Liver (tissue), 9 donors: Measurements from ENCODE around the gene SRC. TPM values are rescaled to one million over a fixed set of nuclear protein-coding genes. Genes with fewer than 3 reads are reported as not detected.

Source experiments
- DNase-seq: peaks from one replicate; pipeline ENCODE4 v3.0.0-alpha.2; 2017; ENCODE audit warnings: low spot score
- H3K27ac ChIP-seq, 2 donors: one replicate each; pipeline ENCODE4 v1.7.0; 2013; ENCODE audit warnings: inconsistent platforms in 2 of 2, low read length in 2 of 2, control low read depth in 1 of 2, low read depth in 1 of 2, mild to moderate bottlenecking in 1 of 2
- H3K27me3 ChIP-seq, 4 donors: one replicate each; pipeline versions ENCODE4 v1.6.1 to v1.7.0; 2013; ENCODE audit warnings: low read length in 3 of 4, inconsistent platforms in 1 of 4, mild to moderate bottlenecking in 1 of 4, moderate library complexity in 1 of 4; ENCODE audit not compliant: control insufficient read depth in 4 of 4, insufficient read depth in 4 of 4
- H3K36me3 ChIP-seq, 4 donors: one replicate each; pipeline versions ENCODE4 v1.6.1 to v1.7.0; 2013; ENCODE audit warnings: low read length in 3 of 4, mild to moderate bottlenecking in 3 of 4, low read depth in 1 of 4, moderate library complexity in 1 of 4; ENCODE audit not compliant: control insufficient read depth in 4 of 4, insufficient read depth in 3 of 4
- H3K4me1 ChIP-seq, 4 donors: one replicate each; pipeline versions ENCODE4 v1.6.1 to v1.7.0; 2013; ENCODE audit warnings: low read length in 3 of 4, mild to moderate bottlenecking in 3 of 4, moderate library complexity in 1 of 4; ENCODE audit not compliant: control insufficient read depth in 4 of 4, insufficient read depth in 4 of 4
- H3K4me3 ChIP-seq, 3 donors: one replicate each; pipeline versions ENCODE4 v1.6.1 to v1.7.0; 2013; ENCODE audit warnings: low read length in 3 of 3, control low read depth in 1 of 3, low read depth in 1 of 3, mild to moderate bottlenecking in 1 of 3
- H3K9ac ChIP-seq, 2 donors: one replicate each; pipeline ENCODE4 v1.7.0; 2013; ENCODE audit warnings: low read length in 2 of 2, mild to moderate bottlenecking in 2 of 2, moderate library complexity in 2 of 2, control low read depth in 1 of 2, low read depth in 1 of 2
- H3K9me3 ChIP-seq, 4 donors: one replicate each; pipeline versions ENCODE4 v1.6.1 to v1.7.0; 2013; ENCODE audit warnings: low read length in 3 of 4; ENCODE audit not compliant: control insufficient read depth in 4 of 4
- ATF3 ChIP-seq: IDR thresholded peaks from 2 replicates; pipeline ENCODE4 v1.6.1; 2016; ENCODE audit warnings: antibody characterized with exemption
- EGR1 ChIP-seq, 2 donors: IDR thresholded peaks; 2 replicates each; pipeline ENCODE4 v1.6.1; 2016 to 2018; ENCODE audit warnings: antibody characterized with exemption in 2 of 2, low read depth in 2 of 2
- FOXA1 ChIP-seq: IDR thresholded peaks from 2 replicates; pipeline ENCODE4 v1.6.1; 2016; ENCODE audit warnings: antibody characterized with exemption
- FOXA2 ChIP-seq: IDR thresholded peaks from 2 replicates; pipeline ENCODE4 v1.6.1; 2016; ENCODE audit warnings: antibody characterized with exemption
- GABPA ChIP-seq, 2 donors: IDR thresholded peaks in 1 of 2; conservative IDR thresholded peaks in 1 of 2; 2 replicates each; pipeline ENCODE4 v1.6.1; 2016; ENCODE audit warnings: antibody characterized with exemption in 2 of 2, mild to moderate bottlenecking in 1 of 2, moderate library complexity in 1 of 2
- HNF4A ChIP-seq, 2 donors: conservative IDR thresholded peaks; 2 replicates each; pipeline ENCODE4 v1.6.1; 2016; ENCODE audit warnings: antibody characterized with exemption in 2 of 2, mild to moderate bottlenecking in 2 of 2
- HNF4G ChIP-seq: IDR thresholded peaks from 2 replicates; pipeline ENCODE4 v1.6.1; 2016; ENCODE audit warnings: antibody characterized with exemption
- JUND ChIP-seq, 2 donors: IDR thresholded peaks; 2 replicates each; pipeline ENCODE4 v1.6.1; 2016; ENCODE audit warnings: antibody characterized with exemption in 2 of 2
- NR2F2 ChIP-seq: IDR thresholded peaks from 2 replicates; pipeline ENCODE4 v1.6.1; 2016; ENCODE audit warnings: antibody characterized with exemption
- RAD21 ChIP-seq, 2 donors: IDR thresholded peaks; 2 replicates each; pipeline ENCODE4 v1.6.1; 2016; ENCODE audit warnings: antibody characterized with exemption in 2 of 2, mild to moderate bottlenecking in 2 of 2
- REST ChIP-seq: IDR thresholded peaks from 2 replicates; pipeline ENCODE4 v1.6.1; 2016; ENCODE audit warnings: antibody characterized with exemption, mild to moderate bottlenecking
- RXRA ChIP-seq, 2 donors: IDR thresholded peaks; 2 replicates each; pipeline ENCODE4 v1.6.1; 2017 to 2018; ENCODE audit warnings: antibody characterized with exemption in 2 of 2, mild to moderate bottlenecking in 1 of 2
- SP1 ChIP-seq: IDR thresholded peaks from 2 replicates; pipeline ENCODE4 v1.6.1; 2018; ENCODE audit warnings: antibody characterized with exemption, mild to moderate bottlenecking
- TAF1 ChIP-seq: conservative IDR thresholded peaks from 2 replicates; pipeline ENCODE4 v1.6.1; 2016; ENCODE audit warnings: antibody characterized with exemption, mild to moderate bottlenecking
- YY1 ChIP-seq: IDR thresholded peaks from 2 replicates; pipeline ENCODE4 v1.6.1; 2016; ENCODE audit warnings: antibody characterized with exemption, mild to moderate bottlenecking
- WGBS: extraction: QIAGEN DNeasy Blood & Tissue Kit; methylation state at CpG from one replicate; pipeline ENCODE4 v1.1.7; 2013; 5-methylcytosine and 5-hydroxymethylcytosine counted together
- polyA plus RNA-seq, 2 donors: library from polyadenylated mRNA; stranded (reverse) in 1 of 2; unstranded in 1 of 2; fragments of 200-250 nt in 1 of 2; fragments of >200 nt in 1 of 2; fragmentation: Nextera tagmentation in 1 of 2; extraction: Ambion mirVana in 1 of 2; gene quantifications; one replicate each; pipeline versions ENCODE4 v1.2.1 to v1.2.3, GENCODE V29; 2013 to 2015
- total RNA-seq, 2 donors: library from RNA; depleted of rRNA; stranded (reverse); fragments of >200 nt; gene quantifications; one replicate each; pipeline ENCODE4 v1.2.3, GENCODE V29; 2014
- TF ChIP-seq, protein P1 (sequence below): IDR thresholded peaks from 2 replicates; pipeline ENCODE4 v1.6.1; 2016; ENCODE audit warnings: antibody characterized with exemption
- TF ChIP-seq, protein P2 (sequence below): IDR thresholded peaks from 2 replicates; pipeline ENCODE4 v1.6.1; 2016; ENCODE audit warnings: antibody characterized with exemption
- donor health status: healthy.
- donor health status: healthy.
- donor health status: healthy.
- donor health status: healthy.
- donor health status: healthy.

Gene SRC
- total and polyA plus RNA-seq, 4 donors: 3.3 to 21.2 (median 5.4) TPM

GRCh38 chr20:37347891-37348791, 2.2 kb downstream of the SRC start:
- H3K27me3 ChIP-seq: no peaks in the 10 kb centered on the region
- H3K36me3 ChIP-seq: no peaks in the 10 kb centered on the region
- H3K9ac ChIP-seq: no peak overlapping the region
- TF ChIP-seq JUND (IDR thresholded peaks at IDR 0.05) (no peak), HNF4A (conservative IDR thresholded peaks at IDR 0.05) (no peak), HNF4G (no peak), RXRA (IDR thresholded peaks at IDR 0.05) (no peak), YY1 (no peak), RAD21 (IDR thresholded peaks at IDR 0.05) (no peak), ATF3 (no peak), NR2F2 (no peak), REST (no peak), EGR1 (IDR thresholded peaks at IDR 0.05; ENCODE audit: low read depth in 2 of 2) (no peak), GABPA (IDR thresholded peaks at IDR 0.05 in 1 of 2, conservative IDR thresholded peaks at IDR 0.05 in 1 of 2) (no peak), SP1 (no peak), FOXA2 (no peak), TAF1 (no peak), FOXA1 (no peak)
- TF ChIP-seq, protein P1, sequence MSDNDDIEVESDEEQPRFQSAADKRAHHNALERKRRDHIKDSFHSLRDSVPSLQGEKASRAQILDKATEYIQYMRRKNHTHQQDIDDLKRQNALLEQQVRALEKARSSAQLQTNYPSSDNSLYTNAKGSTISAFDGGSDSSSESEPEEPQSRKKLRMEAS: no peak
- TF ChIP-seq, protein P2, sequence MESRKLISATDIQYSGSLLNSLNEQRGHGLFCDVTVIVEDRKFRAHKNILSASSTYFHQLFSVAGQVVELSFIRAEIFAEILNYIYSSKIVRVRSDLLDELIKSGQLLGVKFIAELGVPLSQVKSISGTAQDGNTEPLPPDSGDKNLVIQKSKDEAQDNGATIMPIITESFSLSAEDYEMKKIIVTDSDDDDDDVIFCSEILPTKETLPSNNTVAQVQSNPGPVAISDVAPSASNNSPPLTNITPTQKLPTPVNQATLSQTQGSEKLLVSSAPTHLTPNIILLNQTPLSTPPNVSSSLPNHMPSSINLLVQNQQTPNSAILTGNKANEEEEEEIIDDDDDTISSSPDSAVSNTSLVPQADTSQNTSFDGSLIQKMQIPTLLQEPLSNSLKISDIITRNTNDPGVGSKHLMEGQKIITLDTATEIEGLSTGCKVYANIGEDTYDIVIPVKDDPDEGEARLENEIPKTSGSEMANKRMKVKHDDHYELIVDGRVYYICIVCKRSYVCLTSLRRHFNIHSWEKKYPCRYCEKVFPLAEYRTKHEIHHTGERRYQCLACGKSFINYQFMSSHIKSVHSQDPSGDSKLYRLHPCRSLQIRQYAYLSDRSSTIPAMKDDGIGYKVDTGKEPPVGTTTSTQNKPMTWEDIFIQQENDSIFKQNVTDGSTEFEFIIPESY: no peak
- WGBS: 86% methylated on average over 11 of the region's 11 CpGs
- H3K27ac ChIP-seq: no peak overlapping the region
- H3K4me3 ChIP-seq: no peak overlapping the region
- DNase-seq: no peak
- H3K4me1 ChIP-seq: peaks cover 4 to 14% (median 8%) of the 10 kb centered on the region in 4 donors
- H3K9me3 ChIP-seq: no peaks in the 10 kb centered on the region
